Retinal pigment epithelial cell (primary cell): ENCODE data around the gene AQP11.

Experiments used
- DNase-seq: peaks from one replicate; pipeline ENCODE4 v3.0.0-alpha.2; 2010; ENCODE audit warnings: low read depth
- H3K4me3 ChIP-seq: 2 replicates; pipeline ENCODE4 v1.5.1; 2011; ENCODE audit warnings: mild to moderate bottlenecking, low read length, control low read depth, moderate library complexity
- CTCF ChIP-seq: conservative IDR thresholded peaks from 2 replicates; pipeline ENCODE4 v1.5.1; 2011; ENCODE audit warnings: low read depth, low read length, control low read depth, inconsistent platforms

Gene AQP11

GRCh38 chr11:77647654-77648305 lies 58.0 kb downstream of the AQP11 start:
- H3K4me3 ChIP-seq = no peak overlapping the region
- no peak for DNase-seq
- no peak for TF ChIP-seq CTCF

GRCh38 chr11:77650123-77650522 lies 60.4 kb downstream of the AQP11 start:
- no peak overlapping the region for H3K4me3 ChIP-seq
- DNase-seq = no peak
- no peak for TF ChIP-seq CTCF

- no peak for TF ChIP-seq CTCF
- no peak overlapping the region for H3K4me3 ChIP-seq
- DNase-seq = no peak
These were observed 65.1 kb downstream of the AQP11 start for GRCh38 chr11:77654770-77655434.

GRCh38 chr11:77656362-77656761 lies 66.6 kb downstream of the AQP11 start:
- no peak overlapping the region for H3K4me3 ChIP-seq
- no peak for TF ChIP-seq CTCF
- no peak for DNase-seq

GRCh38 chr11:77658213-77659013 lies 68.7 kb downstream of the AQP11 start:
- H3K4me3 ChIP-seq = no peak overlapping the region
- TF ChIP-seq CTCF = no peak
- no peak for DNase-seq
